ENCODE results near the gene FGGY.

- TF ChIP-seq CTCF (IDR thresholded peaks at IDR 0.05; ENCODE audit: borderline replicate concordance, extremely low read depth, low read length, poor library complexity, severe bottlenecking) (no peak), EZH2 (IDR thresholded peaks at IDR 0.05; ENCODE audit: borderline replicate concordance, low read depth, low read length, severe bottlenecking) (no peak)
Measured at GRCh38 chr1:59375321-59376220, 78.7 kb downstream of the FGGY start.

Measured in DND-41 (cell line).